OCI-LY7 (cell line): ENCODE data around the gene FAM3C. TPM values are rescaled to one million over a fixed set of nuclear protein-coding genes. Genes with fewer than 3 reads are reported as not detected.

Experiments used
- BruUV-seq: library from RNA; stranded (reverse); fragments of 400-500 nt; replicated peaks from 2 replicates; lab custom pipeline; 2021; lab: Mats Ljungman, UMichigan
- CTCF ChIA-PET: fragments of 300-600 bp; sonication (Branson Sonifier 250); formaldehyde crosslinking; loops from one replicate; lab custom pipeline; 2022; ENCODE audit warnings: antibody characterized with exemption; ENCODE audit not compliant: unreplicated experiment; lab: Charles Lee
- POLR2A ChIA-PET: fragments of 300-600 bp; sonication (Branson Sonifier 250); formaldehyde crosslinking; loops from one replicate; lab custom pipeline; 2022; ENCODE audit warnings: antibody characterized with exemption; lab: Charles Lee
- DNase-seq: peaks from one replicate; pipeline ENCODE4 v3.0.0-alpha.2; 2015; ENCODE audit warnings: low spot score
- H2AFZ ChIP-seq: fragments of 200-600 bp; sonication (generic), shearing (Covaris generic); 2 replicates; pipeline ENCODE4 v1.6.1; 2014; ENCODE audit warnings: mild to moderate bottlenecking, antibody characterized with exemption, low read length, moderate library complexity
- H3K27ac ChIP-seq: fragments of 200-600 bp; sonication (generic); 2 replicates; pipeline ENCODE4 v1.5.1; 2014; ENCODE audit warnings: mixed run types, low read depth, mild to moderate bottlenecking, moderate library complexity, low read length, inconsistent platforms; ENCODE audit not compliant: poor library complexity, severe bottlenecking
- H3K36me3 ChIP-seq: fragments of 200-600 bp; sonication (generic); 2 replicates; pipeline ENCODE4 v1.6.1; 2014; ENCODE audit warnings: mild to moderate bottlenecking, antibody characterized with exemption, low read length, moderate library complexity, mixed read lengths; ENCODE audit not compliant: insufficient read depth
- H3K4me1 ChIP-seq: fragments of 200-600 bp; sonication (generic); 2 replicates; pipeline ENCODE4 v1.5.1; 2014; ENCODE audit warnings: mild to moderate bottlenecking, low read length; ENCODE audit not compliant: insufficient read depth, poor library complexity, severe bottlenecking
- H3K4me2 ChIP-seq: fragments of 200-600 bp; sonication (generic); 2 replicates; pipeline ENCODE4 v1.6.1; 2014; ENCODE audit warnings: mild to moderate bottlenecking, low read length
- H3K4me3 ChIP-seq: fragments of 200-600 bp; sonication (generic); 2 replicates; pipeline ENCODE4 v1.5.1; 2014; ENCODE audit warnings: mild to moderate bottlenecking, low read depth, low read length; ENCODE audit not compliant: poor library complexity, severe bottlenecking
- H3K79me2 ChIP-seq: fragments of 200-600 bp; sonication (generic); 2 replicates; pipeline ENCODE4 v1.6.1; 2016; ENCODE audit warnings: low read depth, mild to moderate bottlenecking, low read length, moderate library complexity, mixed read lengths; ENCODE audit not compliant: insufficient read depth
- H3K9me2 ChIP-seq: fragments of 200-600 bp; sonication (generic); 2 replicates; pipeline ENCODE4 v1.6.1; 2016; ENCODE audit warnings: mild to moderate bottlenecking, low read length, mixed read lengths; ENCODE audit not compliant: insufficient read depth
- H3K9me3 ChIP-seq: fragments of 200-600 bp; sonication (generic); 2 replicates; pipeline ENCODE4 v1.6.1; 2014; ENCODE audit warnings: mild to moderate bottlenecking, mixed run types, low read length, mixed read lengths
- H4K20me1 ChIP-seq: fragments of 200-600 bp; sonication (generic); 2 replicates; pipeline ENCODE4 v1.6.1; 2014; ENCODE audit warnings: mild to moderate bottlenecking, antibody characterized with exemption, low read length, moderate library complexity, mixed read lengths; ENCODE audit not compliant: insufficient read depth
- CTCF ChIP-seq: fragments of 200-600 bp; sonication (generic); conservative IDR thresholded peaks from 2 replicates; pipeline ENCODE4 v1.5.1; 2014; ENCODE audit warnings: mild to moderate bottlenecking, antibody characterized with exemption, low read length, moderate library complexity, mixed read lengths
- EZH2phosphoT487 ChIP-seq: fragments of 200-600 bp; sonication (generic); IDR thresholded peaks from 2 replicates; pipeline ENCODE4 v1.6.1; 2018; ENCODE audit warnings: low read depth, borderline replicate concordance, mild to moderate bottlenecking, mixed run types, antibody characterized with exemption, low read length, moderate library complexity, mixed read lengths
- intact Hi-C: fragments of 100-400 bp; cut with micrococcal nuclease; formaldehyde crosslinking; loops from one replicate; pipeline ENCODE4 v1.10.0; 2022; ENCODE audit not compliant: unreplicated experiment
- total RNA-seq, 2 experiments: library from RNA; depleted of rRNA in 1 of 2; stranded (reverse); fragments of >200 nt in 1 of 2; shearing (Covaris generic) in 1 of 2; gene quantifications; 2 replicates each; pipeline ENCODE4 v1.2.3, GENCODE V29; 2014 to 2022

FAM3C gene
- total RNA-seq, 2 experiments from 2014 or later, result 18.1 to 27.6 TPM

- no peak for DNase-seq
- POLR2A ChIA-PET, result interaction anchor here (0.6 kb wide), 1 partner anchor 356 kb away, joined by 5 read pairs; no protein-coding TSS in a partner anchor
- no TSS peak for BruUV-seq
- no peaks in the 10 kb centered on the region for H3K4me1 ChIP-seq
- no peak overlapping the region for H3K27ac ChIP-seq
- H3K9me2 ChIP-seq, result no peaks in the 10 kb centered on the region
- no peak overlapping the region for H2AFZ ChIP-seq
- intact Hi-C loops, result no loop called here
- H3K36me3 ChIP-seq, result no peaks in the 10 kb centered on the region
- TF ChIP-seq CTCF (no peak), EZH2phosphoT487 (no peak)
- no peak overlapping the region for H3K4me3 ChIP-seq
- no peaks in the 10 kb centered on the region for H3K79me2 ChIP-seq
- no peak overlapping the region for H3K4me2 ChIP-seq
- H4K20me1 ChIP-seq, result no peaks in the 10 kb centered on the region
- H3K9me3 ChIP-seq, result no peaks in the 10 kb centered on the region
- CTCF ChIA-PET, result no interaction called here
These were observed 10.8 kb upstream of the FAM3C start for GRCh38 chr7:121406944-121407343.

GRCh38 chr7:121406461-121406860, 10.4 kb upstream of the FAM3C start:
- no TSS peak for BruUV-seq
- no peak overlapping the region for H3K27ac ChIP-seq

More at GRCh38 chr7:121406461-121406860, 10.4 kb upstream of the FAM3C start:
- Histone ChIP-seq H3K4me1 (no peaks in the 10 kb centered on the region), H3K4me3 (no peak overlapping the region), H3K36me3 (no peaks in the 10 kb centered on the region), H3K9me3 (no peaks in the 10 kb centered on the region), H3K9me2 (no peaks in the 10 kb centered on the region), H3K4me2 (no peak overlapping the region), H4K20me1 (no peaks in the 10 kb centered on the region), H2AFZ (no peak overlapping the region), H3K79me2 (no peaks in the 10 kb centered on the region)
- ChIA-PET CTCF (no interaction called here), POLR2A (interaction anchor here (0.5 to 0.8 kb wide), 2 partner anchors 10 to 213 kb away, joined by 3 to 4 read pairs; partner anchors contain the start of gene FAM3C)
- DNase-seq, result no peak
- TF ChIP-seq CTCF (no peak), EZH2phosphoT487 (no peak)
- intact Hi-C loops, result no loop called here
